ENCODE data around the gene MRRF.

MRRF gene

DNA sequence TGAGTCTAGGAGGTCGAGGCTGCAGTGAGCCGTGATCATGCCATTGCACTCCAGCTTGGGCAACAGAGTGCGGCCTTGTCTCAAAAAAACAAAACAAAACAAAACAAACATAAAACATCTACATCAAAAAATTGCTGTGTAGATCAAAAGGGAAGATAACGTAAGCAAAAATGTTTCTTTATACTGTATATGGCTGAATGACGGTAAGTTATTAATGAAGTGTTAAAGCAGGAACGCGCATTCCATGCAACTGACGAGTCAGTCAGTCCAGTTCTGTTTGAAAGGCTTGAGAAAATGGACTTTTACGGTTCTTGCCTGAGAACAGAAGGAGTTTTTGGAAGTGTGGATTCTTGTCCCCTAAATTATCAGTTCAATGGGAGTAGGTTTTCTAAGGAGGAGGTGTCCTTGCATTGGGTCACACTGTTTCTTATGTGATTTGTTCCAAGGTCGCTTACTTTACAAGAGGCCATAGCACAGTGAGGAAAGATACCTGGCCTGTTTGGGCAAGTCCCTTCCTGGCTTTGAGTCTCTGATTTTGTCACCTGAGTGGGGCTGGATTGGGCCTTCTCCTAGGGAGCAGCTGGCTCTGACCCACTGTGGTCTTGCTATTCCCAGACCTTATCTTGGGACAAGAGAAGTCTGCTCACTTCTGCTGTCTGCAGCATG, 99.6 kb downstream of the MRRF start:
- no peaks in the 10 kb centered on the region for H3K4me1 ChIP-seq
- H3K27me3 ChIP-seq = no peaks in the 10 kb centered on the region
- no peaks in the 10 kb centered on the region for H3K36me3 ChIP-seq
- intact Hi-C loops (cut with DNase I; ENCODE audit: low total_unique reads) = no loop called here
- no peak overlapping the region for H3K27ac ChIP-seq
- TF ChIP-seq, protein P1, sequence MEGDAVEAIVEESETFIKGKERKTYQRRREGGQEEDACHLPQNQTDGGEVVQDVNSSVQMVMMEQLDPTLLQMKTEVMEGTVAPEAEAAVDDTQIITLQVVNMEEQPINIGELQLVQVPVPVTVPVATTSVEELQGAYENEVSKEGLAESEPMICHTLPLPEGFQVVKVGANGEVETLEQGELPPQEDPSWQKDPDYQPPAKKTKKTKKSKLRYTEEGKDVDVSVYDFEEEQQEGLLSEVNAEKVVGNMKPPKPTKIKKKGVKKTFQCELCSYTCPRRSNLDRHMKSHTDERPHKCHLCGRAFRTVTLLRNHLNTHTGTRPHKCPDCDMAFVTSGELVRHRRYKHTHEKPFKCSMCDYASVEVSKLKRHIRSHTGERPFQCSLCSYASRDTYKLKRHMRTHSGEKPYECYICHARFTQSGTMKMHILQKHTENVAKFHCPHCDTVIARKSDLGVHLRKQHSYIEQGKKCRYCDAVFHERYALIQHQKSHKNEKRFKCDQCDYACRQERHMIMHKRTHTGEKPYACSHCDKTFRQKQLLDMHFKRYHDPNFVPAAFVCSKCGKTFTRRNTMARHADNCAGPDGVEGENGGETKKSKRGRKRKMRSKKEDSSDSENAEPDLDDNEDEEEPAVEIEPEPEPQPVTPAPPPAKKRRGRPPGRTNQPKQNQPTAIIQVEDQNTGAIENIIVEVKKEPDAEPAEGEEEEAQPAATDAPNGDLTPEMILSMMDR (IDR thresholded peaks at IDR 0.05) = no peak
- no peaks in the 10 kb centered on the region for H3K9me3 ChIP-seq
- H3K4me3 ChIP-seq = no peak overlapping the region
- DNase-seq = no peak

GRCh38 chr9:122364783-122365150, 100.1 kb downstream of the MRRF start:
- TF ChIP-seq, protein P1 (IDR thresholded peaks at IDR 0.05) = no peak
- intact Hi-C loops (cut with DNase I; ENCODE audit: low total_unique reads) = no loop called here
- Histone ChIP-seq H3K27ac (no peak overlapping the region), H3K4me1 (no peaks in the 10 kb centered on the region), H3K4me3 (no peak overlapping the region), H3K9me3 (no peaks in the 10 kb centered on the region), H3K36me3 (no peaks in the 10 kb centered on the region), H3K27me3 (peaks cover 0 to 2% of the 10 kb centered on the region in 2 donors)
- peak; percentile 69 to 73 for DNase-seq

DNA sequence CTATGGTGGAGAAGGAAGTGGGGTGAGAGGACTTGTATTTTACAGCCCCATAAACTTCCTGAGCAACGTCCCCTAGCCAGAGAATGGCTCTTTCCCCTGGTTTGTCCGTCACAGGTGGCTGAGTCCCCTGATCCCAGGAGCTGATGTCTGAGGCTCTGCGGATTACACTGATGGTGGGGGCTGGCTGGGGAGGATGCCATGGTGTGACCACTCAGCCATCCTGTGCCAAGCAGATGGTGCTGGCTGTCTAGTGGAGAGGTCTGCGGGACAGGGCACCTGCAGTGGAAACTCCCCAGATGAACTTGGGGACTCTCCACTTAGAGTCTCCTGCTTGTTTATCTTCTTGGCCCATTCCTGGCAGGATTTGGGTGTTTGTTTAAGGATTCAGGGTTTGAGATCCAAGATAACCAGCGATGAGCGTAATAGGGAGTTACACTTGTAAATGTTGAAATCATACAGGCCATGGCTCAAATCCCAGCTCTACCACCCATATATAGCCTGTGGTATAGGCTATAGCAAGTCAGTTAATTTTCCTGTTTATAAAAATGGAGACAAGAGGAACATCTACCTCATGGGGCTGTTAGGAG, 101.5 kb downstream of the MRRF start:
- H3K36me3 ChIP-seq = no peaks in the 10 kb centered on the region
- no peak overlapping the region for H3K27ac ChIP-seq
- peaks cover 0 to 9% (median 5%) of the 10 kb centered on the region in 4 donors for H3K4me1 ChIP-seq
- H3K27me3 ChIP-seq = peaks cover 0 to 5% of the 10 kb centered on the region in 2 donors
- no peaks in the 10 kb centered on the region for H3K9me3 ChIP-seq
- DNase-seq = no peak
- no peak overlapping the region for H3K4me3 ChIP-seq
- intact Hi-C loops (cut with DNase I; ENCODE audit: low total_unique reads) = no loop called here
- TF ChIP-seq, protein P1 (IDR thresholded peaks at IDR 0.05) = no peak

GRCh38 chr9:122367065-122367464, 102.4 kb downstream of the MRRF start:
- no peak for DNase-seq
- peaks cover 0 to 11% (median 8%) of the 10 kb centered on the region in 4 donors for H3K4me1 ChIP-seq
- H3K36me3 ChIP-seq = no peaks in the 10 kb centered on the region
- intact Hi-C loops (cut with DNase I; ENCODE audit: low total_unique reads) = no loop called here
- no peaks in the 10 kb centered on the region for H3K9me3 ChIP-seq
- peaks cover 0 to 13% of the 10 kb centered on the region in 2 donors for H3K27me3 ChIP-seq
- no peak overlapping the region for H3K27ac ChIP-seq
- TF ChIP-seq, protein P1 (IDR thresholded peaks at IDR 0.05) = no peak
- H3K4me3 ChIP-seq = no peak overlapping the region

GRCh38 chr9:122367774-122368460, 103.2 kb downstream of the MRRF start:
- peaks cover 0 to 18% of the 10 kb centered on the region in 2 donors for H3K27me3 ChIP-seq
- intact Hi-C loops (cut with DNase I; ENCODE audit: low total_unique reads) = no loop called here
- H3K27ac ChIP-seq = no peak overlapping the region
- TF ChIP-seq, protein P1 (IDR thresholded peaks at IDR 0.05) = no peak
- H3K36me3 ChIP-seq = no peaks in the 10 kb centered on the region
- no peak overlapping the region for H3K4me3 ChIP-seq
- peaks cover 0 to 11% (median 8%) of the 10 kb centered on the region in 4 donors for H3K4me1 ChIP-seq
- no peak for DNase-seq
- no peaks in the 10 kb centered on the region for H3K9me3 ChIP-seq
